PC-9 (cell line): Measurements from ENCODE around the gene EGFL8. TPM values are rescaled to one million over a fixed set of nuclear protein-coding genes. Genes with fewer than 3 reads are reported as not detected.
"Not testable (repeated sequence)": the region's sequence is repeated elsewhere in the genome, so short reads cannot be mapped to it uniquely, and the experiment has no call there.

Experiments
- BruUV-seq: library from RNA; stranded (reverse); fragments of 400-500 nt; replicated peaks from 2 replicates; lab custom pipeline; 2021; lab: Mats Ljungman, UMichigan
- CTCF ChIA-PET: fragments of 300-600 bp; sonication (Branson Sonifier 250); formaldehyde crosslinking; loops from one replicate; lab custom pipeline; 2022; ENCODE audit warnings: antibody characterized with exemption; lab: Charles Lee
- POLR2A ChIA-PET: fragments of 300-600 bp; sonication (Branson Sonifier 250); formaldehyde crosslinking; loops from one replicate; lab custom pipeline; 2022; ENCODE audit warnings: antibody characterized with exemption; ENCODE audit not compliant: unreplicated experiment; lab: Charles Lee
- DNase-seq, 2 experiments: peaks; one replicate each; pipeline versions ENCODE4 v3.0.0 to v3.0.0-alpha.2; 2015 to 2022; ENCODE audit warnings: mixed read lengths in 1 of 2
- H2AFZ ChIP-seq: fragments of 200-600 bp; sonication (generic); 2 replicates; pipeline ENCODE4 v1.8.1; 2017; ENCODE audit warnings: antibody characterized with exemption
- H3F3A ChIP-seq: fragments of 200-600 bp; sonication (generic); 2 replicates; pipeline ENCODE4 v1.8.1; 2017; ENCODE audit warnings: antibody characterized with exemption, mild to moderate bottlenecking, low read depth; ENCODE audit not compliant: insufficient read depth
- H3K27ac ChIP-seq: fragments of 200-600 bp; sonication (generic); 2 replicates; pipeline ENCODE4 v1.6.1; 2016; ENCODE audit warnings: mixed run types
- H3K27me3 ChIP-seq: fragments of 200-600 bp; sonication (generic); 2 replicates; pipeline ENCODE4 v1.6.1; 2016; ENCODE audit warnings: low read depth, mixed run types; ENCODE audit not compliant: insufficient read depth
- H3K36me3 ChIP-seq: fragments of 200-600 bp; sonication (generic); 2 replicates; pipeline ENCODE4 v1.6.1; 2016; ENCODE audit warnings: low read depth, mixed run types
- H3K4me1 ChIP-seq: fragments of 200-600 bp; sonication (generic); replicated peaks from 2 replicates; pipeline ENCODE4 v1.6.1; 2016; ENCODE audit warnings: mixed run types; ENCODE audit not compliant: insufficient read depth
- H3K4me2 ChIP-seq: fragments of 200-600 bp; sonication (generic); 2 replicates; pipeline ENCODE4 v1.6.1; 2017; ENCODE audit warnings: mixed run types
- H3K4me3 ChIP-seq: fragments of 200-600 bp; sonication (generic); 2 replicates; pipeline ENCODE4 v1.6.1; 2016; ENCODE audit warnings: mixed run types
- H3K79me2 ChIP-seq: fragments of 200-600 bp; sonication (generic); 2 replicates; pipeline ENCODE4 v1.6.1; 2017; ENCODE audit warnings: low read depth, mixed run types
- H3K9me2 ChIP-seq: fragments of 200-600 bp; sonication (generic); 2 replicates; pipeline ENCODE4 v1.8.1; 2017; ENCODE audit warnings: mild to moderate bottlenecking; ENCODE audit not compliant: insufficient read depth
- H3K9me3 ChIP-seq: fragments of 200-600 bp; sonication (generic); 2 replicates; pipeline ENCODE4 v1.8.1; 2016; ENCODE audit warnings: low read depth; ENCODE audit not compliant: insufficient read depth
- H4K20me1 ChIP-seq: fragments of 200-600 bp; sonication (generic); 2 replicates; pipeline ENCODE4 v1.8.1; 2017; ENCODE audit not compliant: insufficient read depth
- CTCF ChIP-seq: fragments of 200-600 bp; sonication (generic); conservative IDR thresholded peaks from 2 replicates; pipeline ENCODE4 v1.6.1; 2017; ENCODE audit warnings: mixed run types, antibody characterized with exemption, mild to moderate bottlenecking, moderate library complexity
- EZH2 ChIP-seq: fragments of 200-600 bp; sonication (generic); IDR thresholded peaks from 2 replicates; pipeline ENCODE4 v1.8.0; 2017; ENCODE audit warnings: antibody characterized with exemption, low read depth
- intact Hi-C: fragments of 100-400 bp; cut with micrococcal nuclease; formaldehyde crosslinking; loops from one replicate; pipeline ENCODE4 v1.10.0; 2022; ENCODE audit not compliant: unreplicated experiment
- total RNA-seq: library from RNA; stranded (reverse); gene quantifications from 2 replicates; pipeline ENCODE4 v1.2.3, GENCODE V29; 2021

Gene EGFL8
- total RNA-seq, 1 experiment from 2014 or later, result 26.0 TPM

- no peaks in the 10 kb centered on the region for H3K79me2 ChIP-seq
- peaks cover 12% of the 10 kb centered on the region for H3K4me1 ChIP-seq
- intact Hi-C loops, result no loop called here
- TF ChIP-seq CTCF (no peak), EZH2 (no peak)
- POLR2A ChIA-PET, result interaction anchor here (0.6 kb wide), 1 partner anchor 178 kb away, joined by 3 read pairs; no protein-coding TSS in a partner anchor
- no TSS peak for BruUV-seq
- no peak overlapping the region for H3K4me3 ChIP-seq
- H4K20me1 ChIP-seq, result no peaks in the 10 kb centered on the region
- no peaks in the 10 kb centered on the region for H3K36me3 ChIP-seq
- H3K4me2 ChIP-seq, result no peak overlapping the region
- no peaks in the 10 kb centered on the region for H3K27me3 ChIP-seq
- no peaks in the 10 kb centered on the region for H3K9me2 ChIP-seq
- no peaks in the 10 kb centered on the region for H3K9me3 ChIP-seq
- H3F3A ChIP-seq, result peaks cover 9% of the 10 kb centered on the region; the same call in 1 of the 2 replicates
- DNase-seq, result no peak
- no peak overlapping the region for H2AFZ ChIP-seq
- CTCF ChIA-PET, result no interaction called here
- H3K27ac ChIP-seq, result no peak overlapping the region
Measured at GRCh38 chr6:32139590-32139989, 24.8 kb upstream of the EGFL8 start.

- H3K4me3 ChIP-seq, result no peak overlapping the region
- CTCF ChIA-PET, result interaction anchor here (0.6 kb wide), 1 partner anchor 471 kb away, joined by 13 read pairs; no protein-coding TSS in a partner anchor
- TF ChIP-seq CTCF (no peak), EZH2 (no peak)
- H3K27ac ChIP-seq, result no peak overlapping the region
- no peak overlapping the region for H2AFZ ChIP-seq
- no peak for DNase-seq
- no TSS peak for BruUV-seq
- no peaks in the 10 kb centered on the region for H3K79me2 ChIP-seq
- no peaks in the 10 kb centered on the region for H3K36me3 ChIP-seq
- H3K4me1 ChIP-seq, result peaks cover 19% of the 10 kb centered on the region
- intact Hi-C loops, result no loop called here
- H4K20me1 ChIP-seq, result no peaks in the 10 kb centered on the region
- H3F3A ChIP-seq, result peaks cover 16% of the 10 kb centered on the region; the same call in 1 of the 2 replicates
- POLR2A ChIA-PET, result no interaction called here
- H3K4me2 ChIP-seq, result no peak overlapping the region
- H3K27me3 ChIP-seq, result no peaks in the 10 kb centered on the region
- H3K9me2 ChIP-seq, result no peaks in the 10 kb centered on the region
- H3K9me3 ChIP-seq, result no peaks in the 10 kb centered on the region
Measured at GRCh38 chr6:32140420-32141046, 23.9 kb upstream of the EGFL8 start.

GRCh38 chr6:32144238-32144637, 20.2 kb upstream of the EGFL8 start:
- intact Hi-C loops, result loop anchor here (1.0 kb wide), 1 partner anchor 14 kb away; the partner anchor contains the start of gene FKBPL
- peaks cover 32% of the 10 kb centered on the region for H3K4me1 ChIP-seq

More at GRCh38 chr6:32144238-32144637, 20.2 kb upstream of the EGFL8 start:
- not testable (repeated sequence) for H3K4me3 ChIP-seq, BruUV-seq, H3K36me3 ChIP-seq, H4K20me1 ChIP-seq, H3K9me3 ChIP-seq, H3K27me3 ChIP-seq, H3K79me2 ChIP-seq, H3K9me2 ChIP-seq
- H3K4me2 ChIP-seq, result peak overlapping the region; percentile 35
- POLR2A ChIA-PET, result interaction anchor here (0.5 to 1.1 kb wide), 3 partner anchors 9 to 44 kb away, joined by 3 to 12 read pairs (median 4); no protein-coding TSS in a partner anchor
- H2AFZ ChIP-seq, result peak overlapping the region; percentile 76
- peak overlapping the region; percentile 66 for H3K27ac ChIP-seq
- peaks cover 32% of the 10 kb centered on the region; the same call in 1 of the 2 replicates for H3F3A ChIP-seq
- DNase-seq, result peak; percentile 52 to 70
- CTCF ChIA-PET, result interaction anchor here (0.7 kb wide), 1 partner anchor 35 kb away, joined by 3 read pairs; no protein-coding TSS in a partner anchor
